Retinal pigment epithelial cell (primary cell): Measurements from ENCODE around the gene PCCA.

Experiments
- DNase-seq: peaks from one replicate; pipeline ENCODE4 v3.0.0-alpha.2; 2010; ENCODE audit warnings: low read depth
- H3K4me3 ChIP-seq: 2 replicates; pipeline ENCODE4 v1.5.1; 2011; ENCODE audit warnings: mild to moderate bottlenecking, low read length, control low read depth, moderate library complexity
- TF ChIP-seq, protein P1 (sequence below): conservative IDR thresholded peaks from 2 replicates; pipeline ENCODE4 v1.5.1; 2011; ENCODE audit warnings: low read depth, low read length, control low read depth, inconsistent platforms

The PCCA gene

DNA sequence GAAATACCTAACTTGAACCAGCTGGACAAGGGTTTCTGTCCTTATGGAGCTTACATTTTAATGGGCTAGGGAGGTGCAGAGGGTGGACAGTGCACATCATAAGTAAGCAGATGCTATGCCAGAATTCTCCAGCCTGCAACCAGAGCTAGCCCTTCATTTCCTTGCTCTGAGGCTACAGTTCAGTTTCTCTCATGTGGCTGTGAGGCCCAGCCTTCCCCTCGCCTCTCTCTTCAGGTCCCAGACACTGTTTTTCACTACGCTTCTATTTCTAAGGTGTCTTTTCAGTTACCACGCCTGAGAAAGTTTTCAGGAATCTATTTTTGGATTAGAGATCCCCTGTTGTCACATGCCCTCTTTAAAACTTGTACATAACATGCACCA lies 141.9 kb downstream of the PCCA start:
- no peak overlapping the region for H3K4me3 ChIP-seq
- DNase-seq = no peak
- TF ChIP-seq, protein P1, sequence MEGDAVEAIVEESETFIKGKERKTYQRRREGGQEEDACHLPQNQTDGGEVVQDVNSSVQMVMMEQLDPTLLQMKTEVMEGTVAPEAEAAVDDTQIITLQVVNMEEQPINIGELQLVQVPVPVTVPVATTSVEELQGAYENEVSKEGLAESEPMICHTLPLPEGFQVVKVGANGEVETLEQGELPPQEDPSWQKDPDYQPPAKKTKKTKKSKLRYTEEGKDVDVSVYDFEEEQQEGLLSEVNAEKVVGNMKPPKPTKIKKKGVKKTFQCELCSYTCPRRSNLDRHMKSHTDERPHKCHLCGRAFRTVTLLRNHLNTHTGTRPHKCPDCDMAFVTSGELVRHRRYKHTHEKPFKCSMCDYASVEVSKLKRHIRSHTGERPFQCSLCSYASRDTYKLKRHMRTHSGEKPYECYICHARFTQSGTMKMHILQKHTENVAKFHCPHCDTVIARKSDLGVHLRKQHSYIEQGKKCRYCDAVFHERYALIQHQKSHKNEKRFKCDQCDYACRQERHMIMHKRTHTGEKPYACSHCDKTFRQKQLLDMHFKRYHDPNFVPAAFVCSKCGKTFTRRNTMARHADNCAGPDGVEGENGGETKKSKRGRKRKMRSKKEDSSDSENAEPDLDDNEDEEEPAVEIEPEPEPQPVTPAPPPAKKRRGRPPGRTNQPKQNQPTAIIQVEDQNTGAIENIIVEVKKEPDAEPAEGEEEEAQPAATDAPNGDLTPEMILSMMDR = no peak

DNA sequence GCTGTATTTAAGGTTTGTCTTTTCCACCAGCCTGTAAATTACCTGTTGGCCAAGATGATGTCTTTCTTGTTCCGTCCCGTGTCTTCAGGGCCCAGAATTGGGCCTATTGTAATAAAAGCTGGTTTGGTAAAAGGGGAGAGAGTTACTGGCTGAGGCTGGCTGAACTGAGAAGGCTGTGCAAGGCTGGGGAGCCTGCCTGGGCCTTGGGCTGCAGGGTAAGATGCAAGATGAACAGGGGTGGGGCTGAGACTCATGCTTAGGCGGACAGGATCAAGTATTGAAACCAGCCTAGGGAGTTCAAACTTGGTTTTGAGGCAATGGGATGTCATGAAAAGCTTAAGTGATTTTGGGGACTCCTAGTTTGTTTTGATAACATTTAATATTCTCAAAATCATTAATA lies 142.3 kb downstream of the PCCA start:
- TF ChIP-seq, protein P1 = no peak
- no peak for DNase-seq
- H3K4me3 ChIP-seq = no peak overlapping the region

DNA sequence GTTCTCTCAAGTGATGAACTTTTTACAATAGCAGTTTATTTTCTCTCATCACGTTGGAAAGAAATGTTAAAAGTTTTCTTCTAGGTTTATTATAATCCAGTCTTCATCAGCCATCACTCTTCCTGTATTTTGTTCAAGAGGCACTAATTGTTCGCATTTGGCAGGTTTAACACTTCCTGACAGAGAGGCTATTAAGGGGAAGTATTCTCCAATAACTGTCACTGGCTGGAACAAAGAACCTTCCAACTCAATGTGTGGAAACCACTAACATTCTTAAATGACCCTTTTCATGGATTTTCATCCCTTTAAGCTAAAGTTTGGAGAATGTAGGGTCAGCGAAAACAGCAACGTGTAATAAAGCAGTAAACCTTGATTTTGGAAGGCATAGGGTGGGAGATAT lies 145.1 kb downstream of the PCCA start:
- H3K4me3 ChIP-seq = no peak overlapping the region
- no peak for DNase-seq
- TF ChIP-seq, protein P1 = no peak

DNA sequence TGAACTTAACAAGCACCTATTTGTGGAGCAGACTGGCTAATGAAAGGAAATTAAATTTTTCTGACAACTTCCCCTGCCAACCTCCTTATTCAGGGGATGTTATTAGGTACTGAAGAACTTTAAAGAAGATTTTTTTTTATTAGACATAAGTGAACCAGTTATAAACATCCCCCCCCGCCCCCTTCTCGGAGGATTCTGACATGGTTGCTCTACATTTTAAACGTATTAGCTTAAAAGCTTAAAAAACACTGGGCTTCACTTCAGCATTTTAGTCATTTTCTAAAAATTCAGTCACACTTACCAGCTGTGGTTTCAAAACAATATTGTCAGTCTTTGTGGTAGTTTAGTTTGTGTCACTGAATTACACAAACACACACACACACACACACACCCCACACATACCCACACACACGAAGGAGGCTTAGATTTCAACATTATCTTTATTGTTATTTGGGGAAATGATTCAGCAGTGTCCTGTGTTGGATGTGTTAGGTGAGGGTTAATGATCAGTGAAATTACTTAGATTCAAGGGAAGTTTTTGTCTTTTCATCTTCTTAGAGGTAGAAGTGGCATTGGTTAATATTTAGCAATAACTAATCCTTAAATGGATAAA lies 145.7 kb downstream of the PCCA start:
- TF ChIP-seq, protein P1 = no peak
- H3K4me3 ChIP-seq = no peak overlapping the region
- DNase-seq = no peak

DNA sequence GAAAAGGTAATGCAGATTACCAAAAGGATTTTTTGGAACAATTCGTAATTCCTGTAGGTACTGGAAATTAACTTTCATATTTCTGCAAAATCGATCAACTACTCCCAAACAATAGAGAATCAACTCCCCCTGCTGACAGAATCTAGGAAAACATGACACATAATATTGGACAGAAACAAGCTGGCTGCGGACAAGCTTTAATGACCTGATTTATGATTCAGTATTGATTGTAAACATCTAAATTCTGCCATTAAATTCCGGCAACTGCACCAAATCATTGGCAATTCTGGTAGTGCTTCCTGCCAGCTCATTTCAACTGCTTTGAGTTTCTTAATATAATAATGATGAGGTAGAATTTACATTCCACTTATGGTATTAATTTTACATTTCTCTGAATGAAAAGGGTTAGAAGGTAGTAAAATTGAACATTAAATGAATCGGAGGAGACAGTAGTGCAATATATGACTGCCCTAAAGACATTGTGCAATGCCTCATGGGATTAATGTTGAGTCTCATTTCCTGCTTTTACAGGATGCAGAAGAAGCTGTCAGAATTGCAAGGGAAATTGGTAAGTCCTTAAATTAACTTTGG lies 146.5 kb downstream of the PCCA start:
- peak; percentile 8 for DNase-seq
- no peak overlapping the region for H3K4me3 ChIP-seq
- TF ChIP-seq, protein P1 = peak; percentile 64

DNA sequence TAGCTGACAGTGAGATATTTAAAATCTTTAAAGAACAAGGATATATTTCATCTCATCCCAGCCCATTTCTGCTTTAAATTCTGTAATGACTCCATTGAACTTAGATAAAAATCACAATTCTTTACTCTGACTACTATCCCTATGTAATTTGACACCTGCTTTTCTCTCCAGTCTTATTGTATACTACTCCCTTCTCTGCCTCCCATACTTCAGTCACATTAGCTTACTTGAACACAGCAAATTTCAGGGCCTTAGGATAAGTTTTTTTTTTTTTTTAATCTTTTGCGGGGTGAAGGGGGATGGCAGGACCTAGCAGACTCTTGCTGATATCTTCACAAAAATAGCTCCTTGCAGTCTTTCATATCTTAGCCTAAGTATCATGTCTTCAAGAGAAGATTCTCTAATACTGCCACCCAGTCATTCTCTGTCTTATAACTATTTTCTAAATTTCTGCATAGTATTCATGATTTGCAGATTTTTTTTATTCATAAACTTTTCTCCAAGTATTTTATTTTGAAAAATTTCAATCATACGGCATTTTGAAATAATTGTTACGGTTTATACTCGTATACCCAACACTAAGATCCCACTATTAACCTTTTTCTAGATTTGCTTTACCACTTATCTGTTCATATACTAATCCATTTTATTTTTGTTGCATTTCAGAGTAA lies 151.4 kb downstream of the PCCA start:
- H3K4me3 ChIP-seq = no peak overlapping the region
- TF ChIP-seq, protein P1 = no peak
- DNase-seq = no peak

DNA sequence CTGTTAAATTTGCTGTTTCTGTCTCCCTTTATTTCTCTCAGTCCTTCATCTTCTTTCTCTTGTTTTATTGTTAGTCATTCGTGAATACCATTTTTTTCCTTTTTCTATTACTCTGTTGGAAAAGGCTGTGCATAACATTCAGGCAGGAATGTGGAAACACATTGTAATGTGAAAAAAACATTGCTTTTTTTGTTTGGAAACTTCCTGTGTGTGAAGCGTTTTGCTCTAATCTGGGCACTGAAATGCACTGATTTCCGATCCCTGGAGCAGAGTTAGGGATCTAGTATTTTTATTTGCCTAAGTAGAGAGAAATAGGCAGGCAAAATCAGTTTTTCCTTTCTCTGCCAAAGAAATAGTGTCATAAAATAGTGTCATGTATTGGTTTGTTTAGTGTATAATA lies 155.5 kb downstream of the PCCA start:
- TF ChIP-seq, protein P1 = no peak
- no peak overlapping the region for H3K4me3 ChIP-seq
- DNase-seq = no peak
